GM21360 (cell line): ENCODE measurements around the gene FHOD3.

Experiments
- ATAC-seq: cut with Tn5 transposase; IDR thresholded peaks from one replicate; pipeline ENCODE4 v1.9.1; 2021; ENCODE audit warnings: mild to moderate bottlenecking, moderate library complexity; ENCODE audit not compliant: unreplicated experiment

The FHOD3 gene

GRCh38 chr18:36465276-36465675, 167.8 kb downstream of the FHOD3 start:
- ATAC-seq = no peak

DNA sequence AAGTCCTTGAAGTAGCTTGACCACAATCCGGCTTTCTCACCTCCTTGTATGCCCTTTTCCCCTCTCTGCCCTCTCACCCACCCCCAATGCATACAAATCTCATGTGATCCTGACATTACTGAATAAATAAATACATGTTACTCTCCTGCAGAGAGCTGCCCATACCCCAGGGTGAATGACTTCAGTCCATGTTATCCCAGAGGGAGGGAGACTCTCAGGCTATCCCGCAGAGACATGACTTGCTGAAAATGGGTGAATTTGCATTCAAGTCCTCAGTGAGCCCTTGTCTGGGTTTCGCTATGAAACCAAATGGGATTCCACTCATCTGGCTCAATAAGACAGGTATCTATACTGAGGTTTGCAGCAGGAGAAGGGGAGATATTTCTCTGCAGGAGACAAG, 168.5 kb downstream of the FHOD3 start:
- no peak for ATAC-seq

DNA sequence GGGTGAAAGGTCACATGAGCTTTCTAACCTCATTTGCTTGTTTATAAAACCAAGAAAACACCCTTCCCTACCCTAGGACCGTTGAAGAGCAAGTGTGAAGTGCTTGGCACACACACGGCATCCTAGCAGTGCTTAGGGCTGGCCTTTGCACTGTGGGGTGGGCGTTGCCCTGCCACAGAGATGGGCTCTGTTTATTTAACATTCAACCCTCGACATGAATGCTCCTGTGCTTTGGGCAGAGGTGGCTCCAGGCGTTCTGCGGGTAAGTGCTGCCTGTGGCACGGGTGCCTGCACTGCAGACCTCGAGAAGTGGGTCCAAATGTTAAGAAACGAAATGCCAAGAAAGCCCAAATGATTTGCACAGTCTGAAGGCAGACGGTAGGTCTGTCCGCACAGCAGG, 170.1 kb downstream of the FHOD3 start:
- no peak for ATAC-seq

DNA sequence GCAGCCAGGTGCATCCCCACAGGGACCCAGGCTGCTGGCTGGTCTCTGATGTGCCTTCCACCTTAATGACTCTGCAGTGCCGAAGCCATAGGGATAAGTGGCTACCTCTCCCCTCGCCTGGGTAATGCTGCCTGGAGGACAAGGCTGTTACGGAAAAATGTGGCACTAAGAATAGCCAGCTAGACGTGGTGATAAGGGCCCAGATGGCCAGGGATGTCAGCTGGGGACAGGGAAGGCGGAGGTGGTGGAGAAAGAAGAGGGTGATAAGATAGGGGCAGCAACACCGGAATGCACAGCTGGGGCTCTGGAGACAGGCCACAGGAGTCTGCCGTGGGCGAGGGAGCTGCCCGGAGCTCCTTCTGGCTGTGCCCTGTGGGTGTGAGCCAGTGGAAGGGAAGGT, 170.6 kb downstream of the FHOD3 start:
- no peak for ATAC-seq

DNA sequence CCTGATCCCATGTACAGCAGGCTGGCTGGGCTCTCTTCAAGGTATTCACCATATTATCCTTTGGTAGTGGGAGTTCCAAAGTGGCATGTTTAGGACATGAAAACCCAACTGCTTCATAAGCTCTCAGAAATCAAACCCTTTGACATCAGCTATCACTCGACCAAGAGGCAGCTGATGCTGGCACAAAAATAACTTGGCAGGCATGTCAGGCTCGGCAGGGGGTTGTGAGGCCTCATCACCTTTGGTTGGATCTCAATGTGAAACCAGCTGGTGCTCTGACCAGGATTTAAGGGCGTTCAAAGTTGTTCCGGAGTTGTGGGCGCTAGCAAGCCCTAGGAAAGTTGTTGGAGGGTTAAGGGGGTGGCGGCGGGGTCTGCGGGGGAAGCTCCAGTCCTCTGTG, 171.9 kb downstream of the FHOD3 start:
- no peak for ATAC-seq

GRCh38 chr18:36470896-36471295, 173.4 kb downstream of the FHOD3 start:
- ATAC-seq = no peak

GRCh38 chr18:36471393-36471792, 173.9 kb downstream of the FHOD3 start:
- no peak for ATAC-seq

GRCh38 chr18:36476433-36476832, 178.9 kb downstream of the FHOD3 start:
- ATAC-seq = no peak

- no peak for ATAC-seq
Measured at GRCh38 chr18:36477776-36478175, 180.3 kb downstream of the FHOD3 start.

DNA sequence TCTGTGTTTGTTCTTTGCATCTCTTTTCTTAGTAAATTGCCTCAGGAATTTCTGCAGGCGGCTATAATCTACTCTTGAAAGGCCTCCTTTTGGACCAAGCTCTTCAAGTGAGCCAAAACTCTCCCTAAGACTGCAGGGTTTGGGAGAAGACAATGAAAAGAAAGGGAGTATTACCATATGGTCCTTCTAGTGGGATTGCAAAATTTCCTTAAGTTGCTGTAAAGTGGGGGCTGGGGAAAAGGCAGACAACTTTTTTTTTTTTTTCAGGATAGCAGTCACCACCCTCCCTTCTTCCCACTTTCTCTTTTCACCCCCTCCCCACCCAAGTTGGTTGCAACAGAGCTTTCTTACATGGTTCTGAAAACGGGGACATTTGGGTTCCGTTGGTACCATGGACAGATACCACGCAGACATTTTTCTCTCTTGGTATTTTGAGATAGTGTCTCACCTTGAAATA, 183.7 kb downstream of the FHOD3 start:
- ATAC-seq = no peak

- ATAC-seq = no peak
Measured at GRCh38 chr18:36481935-36482334, 184.4 kb downstream of the FHOD3 start.

DNA sequence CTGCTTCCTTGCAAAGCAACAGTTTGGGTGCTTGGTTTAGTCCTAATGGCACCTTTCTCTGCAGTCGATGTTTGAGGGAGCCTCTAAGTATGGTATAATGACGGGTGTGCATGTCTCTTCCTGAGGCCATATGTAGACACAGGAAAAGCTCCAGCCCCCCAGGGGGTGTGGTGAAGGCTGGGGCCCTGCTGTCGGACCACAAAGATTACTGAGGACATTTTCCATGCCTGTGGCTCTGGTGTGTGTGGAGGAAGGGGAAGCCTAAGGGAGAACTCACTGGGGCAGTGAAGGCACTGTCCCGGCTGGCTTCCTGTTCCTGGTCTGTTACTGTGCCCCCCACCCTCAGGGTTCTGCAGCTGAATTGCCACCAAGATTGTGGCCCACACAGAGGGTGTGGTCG, 187.1 kb downstream of the FHOD3 start:
- ATAC-seq = no peak

DNA sequence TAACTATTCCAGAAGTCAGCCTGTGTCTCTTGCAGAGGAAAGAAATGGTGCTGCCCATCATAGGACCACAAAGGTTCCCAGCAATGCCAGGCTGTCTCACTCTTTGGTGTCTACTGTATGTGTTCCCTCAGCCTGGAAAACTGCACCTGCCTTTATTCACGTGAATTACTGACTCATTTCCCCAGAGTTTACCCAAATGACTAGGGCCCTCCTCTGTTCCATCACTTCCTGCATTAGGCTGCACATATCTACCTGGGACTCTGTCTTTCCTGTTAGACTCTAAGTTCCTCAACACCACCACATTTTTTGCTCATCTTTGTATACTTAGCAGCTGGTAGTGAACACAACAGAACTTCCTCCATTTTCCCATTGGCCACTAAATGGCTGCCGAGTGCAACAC, 188.3 kb downstream of the FHOD3 start:
- no peak for ATAC-seq

DNA sequence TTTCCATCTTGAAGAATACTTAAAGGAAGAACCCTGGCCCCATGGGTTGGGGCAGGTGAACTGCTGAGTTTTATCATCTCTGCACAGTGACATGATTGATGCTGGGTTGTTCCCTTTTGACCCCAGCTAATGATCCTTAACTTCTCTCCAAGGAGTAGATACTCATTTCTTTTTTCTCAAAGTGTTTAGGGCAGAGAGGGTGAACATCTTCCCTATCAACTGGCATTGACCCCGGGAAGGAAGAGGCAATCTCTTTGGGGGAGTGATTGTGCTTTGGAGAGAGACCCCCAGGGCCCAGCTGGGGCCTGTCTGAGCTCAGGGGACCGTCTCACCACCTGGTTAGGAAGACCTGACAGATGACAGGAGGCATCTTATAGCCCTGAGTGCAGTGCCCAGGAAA, 190.6 kb downstream of the FHOD3 start:
- no peak for ATAC-seq

GRCh38 chr18:36490897-36491296, 193.4 kb downstream of the FHOD3 start:
- no peak for ATAC-seq

GRCh38 chr18:36492604-36493329, 195.3 kb downstream of the FHOD3 start:
- ATAC-seq = no peak

DNA sequence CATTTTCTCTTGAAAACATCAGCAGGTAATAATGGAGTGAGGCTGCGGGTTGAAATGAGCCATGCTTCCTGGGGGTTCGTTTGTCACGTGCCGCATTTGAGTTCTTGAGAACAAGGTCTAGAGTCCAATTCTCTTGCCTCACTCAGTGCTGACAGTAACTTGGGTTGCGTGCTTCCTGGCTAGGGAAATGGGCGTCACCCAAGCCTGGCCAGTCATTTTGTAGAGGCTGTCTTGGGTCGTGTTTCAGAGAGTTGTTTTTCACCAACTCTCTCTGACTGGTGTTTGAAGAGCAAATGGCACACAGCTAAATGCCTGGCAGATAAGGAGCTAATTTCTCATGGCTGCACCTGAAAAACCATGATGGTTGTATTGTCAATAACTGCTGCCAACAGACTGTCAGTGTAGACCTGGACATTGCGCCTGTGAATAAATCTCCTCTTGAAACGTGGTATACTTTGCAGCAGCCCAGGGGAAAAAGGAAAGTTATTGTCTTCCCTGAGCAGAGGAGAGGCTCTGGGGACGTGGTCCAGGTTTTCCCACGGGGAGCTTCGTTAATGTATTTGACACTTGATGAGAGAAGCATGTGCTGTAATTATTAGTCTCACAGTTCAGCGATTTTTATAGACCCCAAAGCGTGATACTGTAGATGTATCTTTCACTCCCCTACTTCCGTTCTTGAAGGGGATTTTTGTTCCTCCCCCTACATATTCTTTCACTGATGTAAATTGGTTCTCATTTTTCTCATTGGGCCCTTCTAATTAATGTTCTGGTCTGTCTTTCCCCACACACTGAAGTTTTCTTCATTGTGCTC, 196.0 kb downstream of the FHOD3 start:
- no peak for ATAC-seq

DNA sequence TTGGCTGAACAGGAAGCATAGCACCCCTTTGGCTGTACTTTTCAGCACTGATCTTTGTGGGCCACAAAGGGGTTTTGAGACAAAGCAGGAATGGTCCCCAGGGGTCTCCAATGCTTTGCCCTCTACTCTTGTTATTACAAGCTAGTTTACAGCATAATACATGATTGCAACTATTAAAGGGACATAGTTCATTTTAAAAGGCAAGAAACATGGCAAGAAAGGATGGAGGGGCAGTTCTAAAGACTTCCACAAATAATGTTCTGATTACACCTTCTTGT, 196.6 kb downstream of the FHOD3 start:
- no peak for ATAC-seq

- no peak for ATAC-seq
Measured at GRCh38 chr18:36496022-36496421, 198.5 kb downstream of the FHOD3 start.

DNA sequence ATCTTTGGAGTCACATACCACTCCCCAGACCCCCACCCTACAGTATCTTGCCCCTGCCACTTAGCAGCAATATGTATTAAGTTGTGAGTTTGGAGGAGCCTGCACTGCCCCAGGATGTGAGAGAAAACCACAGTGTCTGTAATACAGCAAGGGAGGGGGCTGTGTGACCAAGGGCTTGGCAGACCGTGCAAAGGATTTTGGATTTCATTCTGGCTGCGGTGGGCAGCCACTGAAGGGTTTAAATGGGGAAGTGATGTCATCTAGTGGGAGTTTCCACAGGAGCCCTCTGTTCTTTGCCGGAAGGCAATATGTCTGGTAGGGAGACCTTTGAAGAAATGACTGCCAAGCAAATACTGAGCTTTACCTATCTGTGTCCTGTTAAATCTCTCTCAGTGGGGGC, 202.4 kb downstream of the FHOD3 start:
- peak; percentile 90 for ATAC-seq

DNA sequence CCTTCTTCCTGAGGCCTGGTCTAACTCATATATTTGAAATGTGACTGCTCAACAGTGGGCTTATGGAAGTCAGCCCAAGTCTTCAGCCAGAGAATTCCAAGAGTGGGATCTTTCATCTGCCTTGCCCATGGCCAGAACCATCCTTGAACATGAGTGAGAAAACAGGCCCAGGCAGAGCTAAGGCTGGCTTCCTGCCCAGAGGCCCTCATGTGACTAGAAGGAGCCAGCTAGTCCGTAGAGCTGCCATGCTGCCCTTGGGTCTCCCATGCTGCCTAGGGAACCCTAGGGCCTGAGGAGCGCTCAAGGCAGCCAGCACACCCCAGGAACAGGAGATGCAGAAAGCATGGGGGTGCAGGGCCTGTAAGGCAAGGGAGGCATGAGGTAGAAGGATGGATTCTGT, 203.6 kb downstream of the FHOD3 start:
- ATAC-seq = no peak

- ATAC-seq = no peak
Measured at GRCh38 chr18:36503477-36503876, 206.0 kb downstream of the FHOD3 start.

GRCh38 chr18:36504928-36505327, 207.4 kb downstream of the FHOD3 start:
- ATAC-seq = no peak
